Body of pancreas (tissue), 4 donors: ENCODE results near the gene TTLL11.

Source experiments
- POLR2A ChIP-seq, 3 donors: fragments of 450-650 bp; IDR thresholded peaks; one replicate each; pipeline ENCODE4 v1.6.1; 2016; ENCODE audit warnings: antibody characterized with exemption in 3 of 3, mild to moderate bottlenecking in 2 of 3
- TF ChIP-seq, protein P1 (sequence below), 7 experiments: fragments of 450-650 bp in 4 of 7; fragments of 200-600 bp in 3 of 7; sonication (generic) in 3 of 7; IDR thresholded peaks; one replicate each; pipeline ENCODE4 v1.5.1; 2016 to 2019; ENCODE audit warnings: antibody characterized with exemption in 7 of 7

- TF ChIP-seq, protein P1, sequence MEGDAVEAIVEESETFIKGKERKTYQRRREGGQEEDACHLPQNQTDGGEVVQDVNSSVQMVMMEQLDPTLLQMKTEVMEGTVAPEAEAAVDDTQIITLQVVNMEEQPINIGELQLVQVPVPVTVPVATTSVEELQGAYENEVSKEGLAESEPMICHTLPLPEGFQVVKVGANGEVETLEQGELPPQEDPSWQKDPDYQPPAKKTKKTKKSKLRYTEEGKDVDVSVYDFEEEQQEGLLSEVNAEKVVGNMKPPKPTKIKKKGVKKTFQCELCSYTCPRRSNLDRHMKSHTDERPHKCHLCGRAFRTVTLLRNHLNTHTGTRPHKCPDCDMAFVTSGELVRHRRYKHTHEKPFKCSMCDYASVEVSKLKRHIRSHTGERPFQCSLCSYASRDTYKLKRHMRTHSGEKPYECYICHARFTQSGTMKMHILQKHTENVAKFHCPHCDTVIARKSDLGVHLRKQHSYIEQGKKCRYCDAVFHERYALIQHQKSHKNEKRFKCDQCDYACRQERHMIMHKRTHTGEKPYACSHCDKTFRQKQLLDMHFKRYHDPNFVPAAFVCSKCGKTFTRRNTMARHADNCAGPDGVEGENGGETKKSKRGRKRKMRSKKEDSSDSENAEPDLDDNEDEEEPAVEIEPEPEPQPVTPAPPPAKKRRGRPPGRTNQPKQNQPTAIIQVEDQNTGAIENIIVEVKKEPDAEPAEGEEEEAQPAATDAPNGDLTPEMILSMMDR (IDR thresholded peaks at IDR 0.05), result no peak
- no peak for TF ChIP-seq POLR2A (IDR thresholded peaks at IDR 0.05)
Observed at GRCh38 chr9:122125509-122126330, 32.6 kb upstream of the TTLL11 start.
